HG03432 (cell line): ENCODE results near the gene C4orf33.
"Not testable (repeated sequence)": the region's sequence is repeated elsewhere in the genome, so short reads cannot be mapped to it uniquely, and the experiment has no call there.

ENCODE experiments used
- ATAC-seq: cut with Tn5 transposase; IDR thresholded peaks from one replicate; pipeline ENCODE4 v1.9.1; 2021; ENCODE audit warnings: mild to moderate bottlenecking, moderate library complexity; ENCODE audit not compliant: unreplicated experiment

Gene C4orf33, protein sequence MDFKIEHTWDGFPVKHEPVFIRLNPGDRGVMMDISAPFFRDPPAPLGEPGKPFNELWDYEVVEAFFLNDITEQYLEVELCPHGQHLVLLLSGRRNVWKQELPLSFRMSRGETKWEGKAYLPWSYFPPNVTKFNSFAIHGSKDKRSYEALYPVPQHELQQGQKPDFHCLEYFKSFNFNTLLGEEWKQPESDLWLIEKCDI

DNA sequence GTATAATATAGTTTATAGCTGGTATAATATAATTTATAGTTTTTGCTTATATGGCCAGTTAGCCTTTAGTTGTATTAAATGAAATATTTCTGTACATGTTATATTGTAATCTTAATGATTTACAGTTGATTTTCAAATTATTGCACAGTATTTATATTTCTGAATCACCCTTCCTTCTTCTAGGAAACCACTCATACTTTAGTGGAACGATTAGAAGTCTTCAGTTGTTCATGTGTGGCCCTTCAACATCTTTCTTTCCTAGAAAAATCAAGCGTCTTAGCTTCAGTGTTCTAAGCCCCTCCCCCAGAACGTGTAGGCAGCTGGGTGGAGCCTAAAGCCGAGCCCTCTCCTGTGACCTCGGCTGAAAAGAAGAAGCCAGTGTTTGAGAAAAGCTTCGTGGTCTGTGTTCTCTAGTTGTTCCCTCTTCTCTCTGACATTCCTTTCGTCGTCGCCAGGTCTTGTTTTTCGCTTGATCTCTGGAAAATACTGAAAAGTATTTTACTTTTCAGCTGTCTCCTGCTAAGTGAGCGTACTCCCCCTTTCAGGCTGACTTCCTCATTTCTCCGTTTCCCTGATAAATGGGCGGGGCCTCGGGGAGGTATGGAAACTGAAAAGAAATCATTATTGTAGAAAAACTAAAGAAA is at the start of gene C4orf33:
TSS of gene C4orf33 (plus strand) at position 342 of the 644 bp plus-strand sequence. CDS start 6,459 bp downstream, outside the sequence.
- ATAC-seq: peak; percentile 43

DNA sequence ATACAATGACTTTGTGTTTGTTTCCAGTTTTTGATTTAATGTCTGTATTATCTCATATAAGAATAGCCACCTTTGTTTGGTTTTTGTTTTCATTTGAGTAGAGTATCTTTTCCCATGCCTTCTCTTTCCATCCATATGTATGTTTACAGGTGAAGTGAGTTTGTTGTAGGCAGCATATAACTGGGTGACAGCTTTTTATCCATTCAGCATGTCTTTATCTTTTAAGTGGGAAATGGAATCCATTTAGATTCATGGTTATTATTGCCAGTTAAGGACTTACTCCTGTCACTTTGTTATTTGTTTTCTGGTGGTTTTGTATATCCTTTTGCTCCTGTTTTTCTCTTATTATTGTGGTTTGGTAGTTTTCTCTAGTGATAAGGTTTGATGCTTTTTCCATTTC is 36.9 kb upstream of the C4orf33 start:
- no peak for ATAC-seq

GRCh38 chr4:129062580-129062979 is 33.4 kb upstream of the C4orf33 start:
- ATAC-seq: no peak

DNA sequence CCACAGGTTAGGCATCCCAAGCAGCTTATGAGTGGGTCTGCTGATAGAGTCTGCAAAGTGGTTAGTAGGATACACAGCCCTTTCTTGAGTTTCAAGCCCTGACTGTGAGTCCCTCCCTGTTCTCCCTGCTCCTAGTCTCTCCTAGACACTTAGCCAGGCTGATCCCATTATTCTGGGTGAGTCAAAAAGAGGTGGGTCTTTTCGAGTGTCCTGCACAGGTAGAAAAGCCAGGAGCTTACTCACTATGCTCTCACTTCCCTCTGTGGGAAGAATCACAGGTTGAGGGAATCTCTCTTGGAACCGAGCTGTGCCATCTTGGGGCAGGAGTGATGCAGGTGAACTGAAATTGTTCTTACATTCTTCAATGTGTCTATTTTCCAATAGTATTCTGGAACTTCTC is 32.3 kb upstream of the C4orf33 start:
- no peak for ATAC-seq

DNA sequence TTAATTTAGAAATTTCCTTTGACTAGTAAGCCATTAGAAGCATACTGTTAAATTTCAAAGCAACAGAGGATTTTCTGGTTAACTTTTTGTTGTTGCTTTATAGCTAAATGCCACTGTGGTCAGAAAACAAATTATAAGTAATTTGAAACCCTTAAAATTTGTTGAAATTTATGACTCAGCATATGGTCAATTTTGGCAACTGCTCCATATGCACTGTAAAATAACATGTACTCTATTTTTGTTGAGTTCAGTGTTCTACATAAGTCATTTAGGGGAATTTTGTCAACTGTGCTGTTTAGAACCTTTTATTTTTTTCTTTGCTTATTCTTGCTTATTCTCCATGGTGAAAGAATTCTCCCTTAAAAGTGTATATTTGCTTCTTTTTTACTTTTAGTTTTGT is 31.2 kb upstream of the C4orf33 start:
- no peak for ATAC-seq

GRCh38 chr4:129069537-129069936 is 26.4 kb upstream of the C4orf33 start:
- ATAC-seq: not testable (repeated sequence)

DNA sequence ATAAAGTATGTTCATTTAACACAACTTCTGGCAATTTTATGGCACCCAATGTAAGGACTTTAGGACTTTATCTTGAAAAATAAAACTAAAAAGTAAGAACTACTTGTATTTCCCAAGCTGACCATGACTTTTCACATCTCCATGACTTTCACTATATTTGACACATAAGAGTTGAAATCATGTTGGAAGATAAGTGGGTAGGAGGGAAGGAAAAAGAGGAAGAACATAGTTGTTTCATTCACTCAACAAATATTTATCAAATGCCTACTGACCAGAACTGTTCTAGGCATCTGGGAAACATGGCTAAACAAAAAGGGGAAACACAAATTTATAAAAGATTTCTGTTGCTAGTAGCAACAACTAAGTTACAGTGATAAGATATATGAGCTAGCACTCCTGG is 18.6 kb upstream of the C4orf33 start:
- no peak for ATAC-seq

DNA sequence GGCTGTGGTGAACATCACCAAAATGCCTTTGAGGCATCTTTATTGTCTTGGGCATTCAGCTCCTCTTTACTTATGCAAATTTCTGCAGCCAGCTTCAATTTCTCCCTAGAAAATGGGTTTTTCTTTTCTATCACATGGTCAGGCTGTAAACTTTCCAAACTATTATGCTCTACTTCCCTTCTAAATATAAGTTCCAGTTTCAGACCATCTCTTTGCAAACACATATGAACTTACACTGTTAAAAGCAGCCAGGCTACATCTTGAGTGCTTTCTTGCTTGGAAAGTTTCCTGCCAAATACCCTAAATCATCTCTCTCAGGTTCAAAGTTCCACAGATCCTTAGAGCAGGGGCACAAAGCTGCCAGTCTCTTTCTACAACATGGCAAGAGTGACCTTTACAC is 15.8 kb upstream of the C4orf33 start:
- ATAC-seq: no peak

GRCh38 chr4:129082302-129082701 is 13.7 kb upstream of the C4orf33 start:
- no peak for ATAC-seq

DNA sequence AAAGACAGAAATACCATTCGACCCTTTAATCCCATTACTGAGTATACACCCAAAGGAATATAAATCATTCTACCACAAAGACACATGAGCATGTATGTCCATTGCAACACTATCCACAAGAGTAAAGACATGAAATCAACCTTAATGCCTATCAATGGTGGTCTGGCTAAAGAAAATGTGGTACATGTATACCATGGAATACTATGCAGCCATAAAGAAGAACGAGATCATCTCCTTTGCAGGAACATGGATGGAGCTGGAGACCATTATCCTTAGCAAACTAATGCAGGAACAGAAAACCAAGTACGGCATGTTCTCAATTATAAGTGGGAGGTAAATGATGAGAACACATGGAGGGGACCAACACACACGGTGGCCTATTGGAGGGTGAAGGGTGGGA is 10.5 kb upstream of the C4orf33 start:
- ATAC-seq: no peak

GRCh38 chr4:129087516-129087915 is 8.4 kb upstream of the C4orf33 start:
- no peak for ATAC-seq

DNA sequence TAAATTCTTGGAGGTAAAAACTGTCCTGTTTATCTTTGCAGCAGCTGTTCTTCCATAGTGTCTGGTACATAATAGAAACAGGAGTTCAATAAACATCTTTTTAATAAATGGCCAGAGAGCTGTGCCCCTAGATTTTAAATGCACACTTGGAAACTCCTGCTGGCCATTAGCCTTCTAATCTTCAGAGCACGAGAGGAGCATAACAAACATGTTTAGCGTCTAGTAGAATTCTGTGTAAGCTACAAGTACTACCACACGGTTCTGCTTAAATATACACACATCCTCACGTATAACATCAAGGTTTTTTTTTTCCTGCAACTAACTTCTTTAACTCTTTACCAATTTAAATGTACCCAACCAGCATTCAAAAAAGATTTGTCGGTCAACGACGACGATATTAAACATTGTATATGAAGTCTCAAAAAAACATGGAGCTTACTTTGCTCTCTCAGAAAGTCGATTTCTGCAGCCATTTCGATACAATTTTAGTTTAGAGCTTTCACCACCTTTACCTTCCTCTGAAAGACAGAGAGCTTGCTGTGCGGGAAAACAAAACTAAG is 3.2 kb upstream of the C4orf33 start:
- no peak for ATAC-seq

- peak; percentile 94 for ATAC-seq
Measured at GRCh38 chr4:129093191-129093920, 2.6 kb upstream of the C4orf33 start, which contains the start of gene SCLT1. TSS of gene SCLT1 (minus strand) at chr4:129093539. CDS start at chr4:129093103, 436 bp downstream.

- ATAC-seq: no peak
Measured at GRCh38 chr4:129094347-129094746, 1.6 kb upstream of the C4orf33 start.

DNA sequence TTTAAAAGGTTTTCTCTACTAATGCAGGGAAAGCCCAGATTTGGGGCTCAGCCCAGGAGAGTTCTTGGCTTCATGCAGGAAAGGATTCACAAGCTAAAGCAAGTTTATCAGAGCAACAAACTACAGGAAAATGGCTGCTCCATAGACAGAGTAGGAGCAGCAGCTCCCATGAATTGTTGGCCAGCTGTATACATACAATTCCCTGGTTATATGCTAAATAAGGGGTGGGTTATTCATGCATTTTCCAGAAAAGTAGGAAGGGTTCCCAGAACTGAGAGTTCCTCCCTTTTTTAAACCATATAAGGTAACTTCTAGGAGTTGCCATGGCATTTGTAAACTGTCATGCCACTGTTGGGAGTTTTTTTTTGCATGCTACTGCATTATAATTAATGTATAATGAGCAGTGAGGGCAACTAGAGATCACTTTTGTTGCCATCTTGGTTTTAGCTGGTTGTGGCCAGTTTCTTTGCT is 2.6 kb downstream of the C4orf33 start:
- no peak for ATAC-seq

DNA sequence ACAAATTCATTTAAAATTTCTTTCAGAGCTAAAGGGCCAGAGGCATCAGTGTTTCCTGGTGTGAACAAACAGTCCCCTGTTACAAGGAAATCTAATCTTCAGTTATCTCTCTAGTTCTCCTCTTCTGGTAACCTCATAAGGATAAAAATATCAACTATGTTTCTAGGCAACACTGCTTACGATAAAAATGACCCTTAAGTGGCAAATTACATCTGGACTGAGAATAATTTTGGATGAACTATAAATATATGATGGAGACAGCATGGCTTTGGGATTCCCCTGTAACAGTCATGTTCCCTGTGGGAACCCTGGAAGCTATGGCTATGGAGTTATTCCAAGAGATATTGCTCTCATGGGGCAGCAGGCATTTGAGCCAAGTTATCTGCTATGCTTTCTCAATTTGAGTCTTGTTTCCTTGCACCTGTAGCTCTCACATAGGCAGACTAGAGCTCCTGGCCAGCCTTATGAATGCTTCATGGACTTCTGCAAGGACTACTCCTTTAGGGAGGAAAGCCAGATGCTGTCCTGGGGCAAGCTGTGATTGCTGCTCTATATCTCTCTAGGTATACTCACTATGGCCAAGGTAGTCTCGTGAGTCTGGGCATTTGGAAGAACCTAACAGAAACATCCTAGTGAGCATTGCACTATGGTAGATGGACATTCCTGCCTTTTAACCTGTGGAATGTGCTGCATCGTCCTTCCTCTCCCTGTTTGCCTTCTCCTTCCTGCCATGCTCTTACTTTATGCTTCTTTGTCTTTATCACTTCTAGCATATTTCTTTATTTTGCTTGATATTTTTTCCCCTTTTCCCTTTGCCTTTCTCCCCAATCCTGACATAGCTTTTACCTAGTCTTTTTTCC is 14.2 kb downstream of the C4orf33 start:
- no peak for ATAC-seq

- no peak for ATAC-seq
Measured at GRCh38 chr4:129110931-129111330, 15.0 kb downstream of the C4orf33 start.

- ATAC-seq: no peak
Measured at GRCh38 chr4:129111919-129112318, 16.0 kb downstream of the C4orf33 start.

- ATAC-seq: no peak
Measured at GRCh38 chr4:129113434-129113833, 17.5 kb downstream of the C4orf33 start.

- ATAC-seq: no peak
Measured at GRCh38 chr4:129113919-129114318, 18.0 kb downstream of the C4orf33 start.

DNA sequence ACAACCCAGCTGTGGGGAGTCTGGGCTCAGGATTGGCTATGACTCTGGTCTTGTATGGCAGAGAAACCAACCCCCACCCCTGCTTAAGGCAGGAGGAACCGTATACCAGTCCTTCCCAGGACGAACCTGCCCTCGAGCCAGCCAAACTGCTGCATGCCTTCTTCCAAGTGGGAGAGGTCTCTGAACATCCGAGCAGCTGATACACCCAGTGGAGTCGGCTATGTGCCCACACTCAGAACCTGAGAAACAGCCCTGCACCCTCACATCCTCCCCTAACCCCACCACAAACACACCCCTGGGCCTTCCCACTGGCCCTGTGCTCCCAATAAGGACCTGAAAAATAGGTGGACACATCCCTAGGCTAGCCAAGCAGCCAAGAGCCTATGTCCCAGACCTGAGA is 21.8 kb downstream of the C4orf33 start:
- ATAC-seq: no peak
